Measurements from ENCODE around the gene RECK. TPM values are rescaled to one million over a fixed set of nuclear protein-coding genes. Genes with fewer than 3 reads are reported as not detected.
A peak's percentile ranks its signal among the peaks of the same experiment; 100 is the strongest.

RECK gene
- total RNA-seq, 3 donors from 2014 or later = 12.7 to 25.6 (median 17.7) TPM

GRCh38 chr9:36034234-36034633 lies 2.5 kb upstream of the RECK start:
- H3K36me3 ChIP-seq = no peaks in the 10 kb centered on the region
- TF ChIP-seq CTCF (IDR thresholded peaks at IDR 0.05) (no peak), POLR2AphosphoS5 (IDR thresholded peaks at IDR 0.05) (no peak), POLR2A (IDR thresholded peaks at IDR 0.05) (no peak)
- H3K4me1 ChIP-seq = no peaks in the 10 kb centered on the region
- no peaks in the 10 kb centered on the region for H3K27me3 ChIP-seq
- H3K27ac ChIP-seq = no peak overlapping the region
- intact Hi-C loops (cut with DNase I; ENCODE audit: low total_unique reads) = no loop called here
- no peaks in the 10 kb centered on the region for H3K9me3 ChIP-seq
- no peak overlapping the region for H3K4me3 ChIP-seq
- DNase-seq (ENCODE audit: low spot score in 2 of 2) = no peak

GRCh38 chr9:36035006-36035405 lies 1.7 kb upstream of the RECK start:
- Histone ChIP-seq H3K27me3 (no peaks in the 10 kb centered on the region), H3K9me3 (no peaks in the 10 kb centered on the region), H3K4me1 (no peaks in the 10 kb centered on the region), H3K4me3 (no peak overlapping the region), H3K36me3 (no peaks in the 10 kb centered on the region), H3K27ac (no peak overlapping the region)
- intact Hi-C loops (cut with DNase I; ENCODE audit: low total_unique reads) = no loop called here
- DNase-seq (ENCODE audit: low spot score in 2 of 2) = no peak
- no peak for TF ChIP-seq CTCF (IDR thresholded peaks at IDR 0.05)
- no peak for TF ChIP-seq POLR2AphosphoS5 (IDR thresholded peaks at IDR 0.05)
- TF ChIP-seq POLR2A (IDR thresholded peaks at IDR 0.05) = no peak

GRCh38 chr9:36036253-36036779 lies 397 bp upstream of the RECK start:
- Histone ChIP-seq H3K36me3 (no peaks in the 10 kb centered on the region), H3K9me3 (no peaks in the 10 kb centered on the region), H3K4me1 (no peaks in the 10 kb centered on the region), H3K27me3 (no peaks in the 10 kb centered on the region), H3K27ac (peak overlapping the region; percentile 23 to 82), H3K4me3 (peak overlapping the region; percentile 88 to 98 (median 89))
- no peak for DNase-seq (ENCODE audit: low spot score in 2 of 2)
- TF ChIP-seq POLR2A (IDR thresholded peaks at IDR 0.05) (no peak), CTCF (IDR thresholded peaks at IDR 0.05) (no peak), POLR2AphosphoS5 (IDR thresholded peaks at IDR 0.05) (no peak)
- intact Hi-C loops (cut with DNase I; ENCODE audit: low total_unique reads) = loop anchor here (2.0 kb wide), 1 partner anchor 64 kb away; no protein-coding TSS in a partner anchor

GRCh38 chr9:36037549-36038122 lies 923 bp downstream of the RECK start:
- H3K4me3 ChIP-seq = peak overlapping the region; percentile 88 to 98 (median 89)
- no peaks in the 10 kb centered on the region for H3K36me3 ChIP-seq
- intact Hi-C loops (cut with DNase I; ENCODE audit: low total_unique reads) = loop anchor here (2.0 kb wide), 1 partner anchor 63 kb away; no protein-coding TSS in a partner anchor
- DNase-seq (ENCODE audit: low spot score in 2 of 2) = no peak
- no peaks in the 10 kb centered on the region for H3K4me1 ChIP-seq
- H3K27ac ChIP-seq = peak overlapping the region; percentile 82 to 87
- no peaks in the 10 kb centered on the region for H3K27me3 ChIP-seq
- no peak for TF ChIP-seq POLR2A (IDR thresholded peaks at IDR 0.05)
- no peak for TF ChIP-seq POLR2AphosphoS5 (IDR thresholded peaks at IDR 0.05)
- TF ChIP-seq CTCF (IDR thresholded peaks at IDR 0.05) = no peak
- no peaks in the 10 kb centered on the region for H3K9me3 ChIP-seq

- Histone ChIP-seq H3K27ac (no peak overlapping the region), H3K4me1 (no peaks in the 10 kb centered on the region), H3K27me3 (no peaks in the 10 kb centered on the region), H3K4me3 (no peak overlapping the region), H3K9me3 (no peaks in the 10 kb centered on the region), H3K36me3 (no peaks in the 10 kb centered on the region)
- TF ChIP-seq CTCF (IDR thresholded peaks at IDR 0.05) = no peak
- no peak for TF ChIP-seq POLR2A (IDR thresholded peaks at IDR 0.05)
- no peak for TF ChIP-seq POLR2AphosphoS5 (IDR thresholded peaks at IDR 0.05)
- no peak for DNase-seq (ENCODE audit: low spot score in 2 of 2)
- intact Hi-C loops (cut with DNase I; ENCODE audit: low total_unique reads) = no loop called here
These were observed 2.4 kb downstream of the RECK start for GRCh38 chr9:36039121-36039520.

Measured in breast epithelium (tissue), 4 donors.